Anterior cingulate cortex (tissue), 58 donors: ENCODE data around the gene LAMP5.

ENCODE experiments used
- DNase-seq, 58 donors: peaks; one replicate each; lab custom pipeline; 2025; lab: John Stamatoyannopoulos, UW

LAMP5 gene

GRCh38 chr20:9531581-9531980, 17.2 kb downstream of the LAMP5 start:
- DNase-seq = no peak

GRCh38 chr20:9532069-9532838, 17.9 kb downstream of the LAMP5 start:
- no peak for DNase-seq

GRCh38 chr20:9534025-9534424, 19.6 kb downstream of the LAMP5 start:
- no peak for DNase-seq

DNA sequence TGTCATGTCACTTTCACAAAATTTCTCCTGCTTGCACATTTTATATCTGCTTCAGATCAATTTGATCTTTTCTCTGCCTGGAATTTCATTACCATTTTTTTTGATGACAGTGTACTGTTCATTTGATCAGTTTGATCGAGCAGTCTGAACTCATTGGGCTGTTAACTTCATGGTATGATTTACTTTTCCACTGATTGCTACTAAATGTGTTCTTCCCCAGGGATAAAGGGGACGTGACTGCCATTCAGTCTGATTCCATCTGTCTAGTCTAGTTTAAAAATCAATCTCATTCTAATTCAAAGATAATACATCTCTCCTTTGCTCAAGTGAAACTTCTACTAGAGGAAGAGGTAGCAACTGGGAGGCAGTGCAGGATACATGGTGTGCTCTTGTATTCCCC, 21.1 kb downstream of the LAMP5 start:
- DNase-seq = no peak

DNA sequence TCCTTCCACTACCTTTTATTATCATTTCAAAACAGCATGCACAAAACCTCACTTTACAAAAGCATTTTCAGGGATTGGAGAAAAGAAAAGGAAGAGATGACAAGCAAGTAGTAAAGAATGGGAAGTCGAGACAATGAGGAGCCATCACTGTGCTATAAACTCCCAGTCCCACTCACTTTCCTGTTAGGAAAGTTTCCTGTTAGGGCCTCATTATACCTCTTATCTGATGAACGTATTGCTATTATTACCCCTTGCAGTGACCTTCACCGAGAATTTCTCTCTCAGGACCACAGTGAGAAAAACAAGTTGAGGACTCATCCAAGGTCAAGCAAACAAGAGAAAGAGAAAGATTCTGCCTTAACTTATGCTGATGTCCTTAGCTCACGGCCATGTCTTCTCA, 28.8 kb downstream of the LAMP5 start:
- DNase-seq = no peak

GRCh38 chr20:9550283-9550682, 35.9 kb downstream of the LAMP5 start:
- DNase-seq = no peak

DNA sequence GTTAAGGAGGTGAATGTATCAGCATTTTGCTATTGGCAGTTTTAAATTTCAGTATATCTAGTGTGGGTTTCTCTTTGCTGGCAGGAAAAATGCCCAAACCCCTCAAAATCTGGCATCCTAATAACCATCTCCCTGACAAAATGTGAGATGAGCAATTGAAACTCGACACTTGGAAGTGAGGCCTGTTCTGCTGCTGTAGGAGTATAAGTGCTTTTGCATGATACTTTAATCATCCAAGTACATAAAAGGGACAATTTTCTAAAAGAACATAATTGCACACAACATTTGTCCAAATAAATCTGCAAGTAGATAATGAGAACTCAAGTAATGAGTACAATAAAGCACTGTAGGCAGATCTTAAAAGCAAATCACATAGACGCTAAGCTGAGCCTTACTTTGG, 36.5 kb downstream of the LAMP5 start:
- DNase-seq = no peak

DNA sequence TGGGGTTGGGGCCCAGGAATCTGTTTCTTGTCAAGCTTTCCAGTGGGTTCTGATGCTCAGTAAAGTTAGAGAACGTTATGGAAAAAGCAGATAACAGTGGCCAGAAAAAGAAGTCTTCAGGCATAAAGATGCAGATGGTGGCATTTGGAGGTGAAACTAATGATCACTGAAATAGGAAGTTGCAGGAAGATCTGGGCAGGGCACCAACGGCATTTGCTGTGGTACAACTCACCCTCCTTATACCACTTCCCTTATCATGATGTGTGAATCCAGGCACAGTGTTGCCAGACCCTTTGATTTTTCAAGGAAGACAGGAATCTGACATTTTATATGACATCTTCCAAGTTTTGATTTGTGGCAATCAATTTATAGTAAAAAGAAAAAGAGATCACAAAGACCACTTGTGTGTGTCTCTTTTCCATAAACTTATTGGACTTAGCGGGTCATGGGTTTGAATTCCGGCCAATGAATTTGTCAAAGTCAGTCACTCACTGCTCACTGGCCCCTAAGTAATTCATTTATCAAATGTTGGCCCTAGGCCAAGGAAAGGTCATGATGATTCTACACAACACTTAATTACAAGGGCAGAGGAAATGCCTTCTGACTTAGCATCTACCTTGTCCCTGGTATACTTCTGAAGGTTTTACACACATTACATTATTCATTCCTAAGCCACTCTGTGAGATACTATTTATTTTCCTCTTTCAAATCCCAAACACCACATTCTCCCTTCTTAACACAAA, 37.6 kb downstream of the LAMP5 start:
- DNase-seq = no peak

DNA sequence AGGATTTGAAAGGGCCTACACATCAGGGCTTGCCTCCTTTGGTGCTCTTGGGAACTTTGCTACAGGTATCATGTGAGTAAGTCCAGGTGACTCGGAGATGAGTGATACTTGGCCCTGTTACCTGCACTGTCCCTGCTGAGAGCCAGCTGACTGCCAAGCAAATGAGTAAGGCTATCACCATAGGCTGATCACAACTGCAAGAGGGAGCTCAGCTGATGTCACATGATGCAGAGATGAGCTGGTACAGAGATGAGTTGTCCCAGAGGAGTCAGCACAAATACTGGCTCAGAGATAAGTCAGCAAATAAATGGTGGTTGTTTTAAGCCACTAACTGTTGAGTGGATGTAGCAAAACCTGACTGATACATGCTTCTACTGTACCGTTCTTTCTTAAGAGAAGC, 41.4 kb downstream of the LAMP5 start:
- DNase-seq = no peak

DNA sequence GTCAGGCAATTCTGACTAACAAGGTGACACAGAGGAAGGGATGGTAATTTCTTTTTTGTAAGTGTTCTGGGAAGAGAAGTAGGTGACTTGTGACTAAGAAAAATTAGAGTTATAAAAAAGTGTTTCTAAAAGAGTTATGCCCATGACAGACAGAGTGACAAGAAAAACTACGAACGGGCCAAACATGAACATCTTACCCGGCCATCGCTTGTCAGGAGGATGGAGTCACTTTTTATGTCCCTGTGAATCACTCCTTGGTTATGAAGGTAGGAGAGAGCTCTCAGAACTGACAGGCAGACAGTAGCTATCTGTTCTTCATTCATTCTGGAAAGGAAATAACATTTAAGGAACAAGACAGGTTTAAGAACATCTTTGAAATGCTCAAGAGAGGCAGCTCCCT, 43.0 kb downstream of the LAMP5 start:
- no peak for DNase-seq

- DNase-seq = no peak
Observed at GRCh38 chr20:9565910-9566550, 51.6 kb downstream of the LAMP5 start.

- no peak for DNase-seq
Observed at GRCh38 chr20:9566977-9567376, 52.6 kb downstream of the LAMP5 start.

- no peak for DNase-seq
Observed at GRCh38 chr20:9570612-9571011, 56.2 kb downstream of the LAMP5 start.

DNA sequence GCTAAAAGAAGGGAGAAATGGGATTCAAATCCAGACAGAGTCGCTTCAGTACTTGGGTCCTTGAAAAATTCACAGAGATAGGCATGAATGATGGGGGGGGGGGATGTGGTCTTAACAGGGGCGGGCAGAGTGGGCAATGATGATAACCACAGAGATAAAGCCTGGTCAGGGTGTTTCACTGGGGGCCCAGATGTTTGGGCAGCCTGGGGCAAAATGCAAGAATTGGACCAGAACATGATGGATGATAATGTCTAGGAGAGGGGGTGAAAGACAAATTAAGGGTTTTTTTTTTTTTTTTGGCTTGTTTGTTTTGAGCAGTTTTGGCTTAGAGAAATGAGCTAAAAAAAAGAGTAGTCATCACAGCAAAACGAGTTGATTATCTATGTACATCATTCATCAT, 57.4 kb downstream of the LAMP5 start:
- no peak for DNase-seq

GRCh38 chr20:9572670-9573069, 58.3 kb downstream of the LAMP5 start:
- no peak for DNase-seq

DNA sequence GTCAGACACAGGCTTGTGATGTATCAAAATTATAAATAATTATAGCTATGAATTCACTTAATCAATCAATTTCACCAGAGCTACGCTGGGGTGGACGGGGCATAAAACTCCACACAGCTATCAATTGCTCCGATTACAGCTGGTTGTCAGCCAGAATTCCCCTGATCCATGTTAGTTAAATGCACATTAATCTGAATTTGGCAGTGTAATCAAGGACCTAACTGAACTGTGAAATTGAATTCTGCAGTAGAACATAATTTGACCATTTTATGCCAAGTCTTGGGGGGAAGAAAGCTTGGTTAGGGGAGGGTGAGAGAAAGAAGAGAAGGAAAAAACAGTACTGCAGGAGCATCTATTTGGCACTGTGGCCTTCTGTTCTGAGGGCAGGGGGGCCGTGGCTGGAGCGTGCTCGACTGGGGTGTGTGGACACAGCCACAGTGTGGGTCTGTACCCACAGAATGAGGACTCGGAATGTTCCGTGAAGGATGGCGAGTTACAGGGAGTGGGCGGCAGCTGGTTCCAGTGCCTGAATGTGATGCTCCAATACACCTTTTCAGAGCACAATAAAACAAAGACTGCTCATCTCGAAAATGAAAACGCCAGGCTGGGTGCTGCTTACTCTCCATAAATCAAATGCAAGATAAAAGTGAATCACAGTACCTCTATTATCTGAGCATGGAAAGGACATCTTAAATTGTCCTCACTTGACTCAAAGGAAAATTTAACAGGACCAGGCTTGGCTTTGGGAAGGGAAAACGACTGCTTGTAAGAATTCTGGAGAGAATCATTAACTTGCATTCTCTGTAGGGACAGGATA, 59.2 kb downstream of the LAMP5 start:
- DNase-seq = peak in 3 of 58 donors; percentile 0 to 20 (median 9)

DNA sequence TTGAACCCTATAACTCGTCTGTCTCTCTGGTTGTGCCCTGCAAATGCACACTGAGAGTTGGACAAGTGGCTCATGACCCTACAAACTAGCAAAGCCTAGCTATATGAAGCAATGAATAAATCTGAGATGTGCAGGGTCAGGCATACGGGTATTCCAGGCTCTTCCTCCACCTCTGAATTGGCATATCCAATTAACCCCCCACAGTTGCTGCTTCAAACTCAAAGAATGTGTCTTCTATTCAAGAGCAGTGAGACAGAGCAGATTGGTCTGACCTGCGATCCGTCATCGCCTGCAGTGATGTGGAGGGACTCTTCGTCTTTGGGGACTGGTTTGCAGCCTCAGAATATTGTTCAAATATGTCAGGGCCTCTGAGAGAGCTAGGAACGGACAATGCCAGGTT, 59.8 kb downstream of the LAMP5 start:
- no peak for DNase-seq

DNA sequence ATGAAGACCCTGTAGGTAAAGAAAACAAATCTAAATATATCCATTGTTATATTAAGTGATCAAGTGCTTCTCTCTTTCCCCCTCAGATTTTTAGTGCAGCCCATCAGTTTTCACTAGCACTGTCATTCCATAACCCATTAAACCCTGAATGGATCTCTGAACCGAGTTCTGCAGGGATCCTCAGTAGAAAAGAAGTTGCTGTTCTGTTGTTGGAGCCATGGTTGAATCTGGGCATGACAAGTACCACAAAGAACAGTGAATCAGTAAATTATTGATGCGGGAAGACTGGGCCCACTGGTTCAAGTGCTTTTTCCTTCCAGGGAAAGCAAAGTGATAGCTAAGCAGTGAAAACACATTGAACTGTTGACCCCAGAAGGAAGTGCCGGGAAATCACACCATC, 60.4 kb downstream of the LAMP5 start:
- no peak for DNase-seq

DNA sequence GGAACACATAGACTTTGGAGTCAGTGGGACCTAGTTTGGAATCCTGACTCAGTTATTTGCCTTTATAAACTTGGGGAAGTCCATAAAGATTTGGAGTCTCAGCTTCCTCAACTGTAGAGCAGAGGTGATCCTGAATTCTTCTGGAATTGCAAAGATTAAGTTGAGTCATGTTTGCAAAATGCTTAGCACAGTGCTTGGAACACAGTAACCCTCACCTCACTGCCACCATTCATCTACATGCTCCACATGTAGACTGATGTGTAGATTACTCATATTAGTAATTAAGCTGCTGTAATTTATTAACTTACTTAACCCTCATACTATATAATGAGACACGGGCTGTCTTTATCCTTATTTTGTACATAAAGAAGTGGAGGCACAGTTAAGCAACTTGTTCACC, 61.4 kb downstream of the LAMP5 start:
- no peak for DNase-seq

DNA sequence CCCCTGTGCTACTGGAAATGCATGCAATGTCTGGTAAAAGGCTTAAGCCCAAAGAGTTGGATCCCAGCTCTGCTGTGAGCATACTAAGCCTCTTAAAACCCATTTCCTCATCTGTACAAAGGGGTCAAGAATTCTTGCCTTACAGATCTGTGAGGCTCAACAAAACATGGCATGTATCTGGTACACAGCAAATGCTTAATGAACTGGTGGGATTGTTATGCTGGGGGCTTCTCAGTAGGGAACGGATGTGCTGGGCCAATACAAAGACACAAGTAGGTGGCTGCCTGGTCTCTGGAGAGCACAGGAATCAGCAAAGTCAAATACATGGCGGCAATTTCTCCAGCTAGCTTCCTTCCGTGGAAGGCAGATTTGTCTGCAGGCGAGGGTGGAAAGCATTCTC, 62.3 kb downstream of the LAMP5 start:
- DNase-seq = no peak

DNA sequence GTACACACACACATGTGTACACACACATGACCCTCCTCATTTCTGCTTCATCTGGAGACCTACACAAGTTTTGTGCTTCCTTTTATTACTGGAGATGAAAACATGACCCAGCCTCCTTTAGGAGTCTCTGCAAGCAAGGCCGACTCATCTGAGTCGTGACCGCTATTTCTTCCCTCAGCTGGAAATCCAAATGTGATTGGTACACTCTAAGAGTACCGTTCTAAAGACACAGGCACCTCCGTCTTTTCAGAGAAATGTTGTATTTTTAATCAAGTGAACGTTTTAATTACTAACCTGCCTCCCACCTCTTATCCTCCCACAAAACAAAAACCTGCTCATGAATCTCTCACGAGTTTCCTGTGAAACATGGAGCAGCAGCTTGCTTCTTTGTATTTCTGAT, 63.0 kb downstream of the LAMP5 start:
- DNase-seq = no peak
